Memory B cell (primary cell): ENCODE measurements around the gene CXCL8.

Experiments used
- ATAC-seq: fragments of 150-1000 bp; cut with Tn5 transposase; 2 replicates; pipeline ENCODE4 v1.10.0; 2021; ENCODE audit warnings: low read depth, mild to moderate bottlenecking, moderate library complexity
- DNase-seq, 2 donors: peaks; one replicate each; pipeline ENCODE4 v3.0.0; 2022; ENCODE audit warnings: low spot score in 2 of 2
- H3K27ac Mint-ChIP-seq: one replicate; pipeline ENCODE4 v1.8.0; 2022; ENCODE audit warnings: mild to moderate bottlenecking, moderate library complexity, mixed read lengths
- H3K27me3 Mint-ChIP-seq: one replicate; pipeline ENCODE4 v1.8.0; 2022; ENCODE audit warnings: mixed read lengths
- H3K36me3 Mint-ChIP-seq: one replicate; pipeline ENCODE4 v1.8.0; 2022; ENCODE audit warnings: mild to moderate bottlenecking, mixed read lengths
- H3K4me1 Mint-ChIP-seq: one replicate; pipeline ENCODE4 v1.8.0; 2022; ENCODE audit warnings: mixed read lengths
- H3K4me3 Mint-ChIP-seq: one replicate; pipeline ENCODE4 v1.8.0; 2022; ENCODE audit warnings: mild to moderate bottlenecking, moderate library complexity, mixed read lengths
- H3K9me3 Mint-ChIP-seq: one replicate; pipeline ENCODE4 v1.8.0; 2022; ENCODE audit warnings: mixed read lengths

The CXCL8 gene

GRCh38 chr4:73707918-73708577 is 32.3 kb upstream of the CXCL8 start:
- H3K27me3 Mint-ChIP-seq = peaks cover 2% of the 10 kb centered on the region
- no peak for ATAC-seq
- no peaks in the 10 kb centered on the region for H3K36me3 Mint-ChIP-seq
- H3K4me3 Mint-ChIP-seq = no peak overlapping the region
- H3K27ac Mint-ChIP-seq = no peak overlapping the region
- DNase-seq = no peak
- H3K4me1 Mint-ChIP-seq = peaks cover 2% of the 10 kb centered on the region
- no peaks in the 10 kb centered on the region for H3K9me3 Mint-ChIP-seq

DNA sequence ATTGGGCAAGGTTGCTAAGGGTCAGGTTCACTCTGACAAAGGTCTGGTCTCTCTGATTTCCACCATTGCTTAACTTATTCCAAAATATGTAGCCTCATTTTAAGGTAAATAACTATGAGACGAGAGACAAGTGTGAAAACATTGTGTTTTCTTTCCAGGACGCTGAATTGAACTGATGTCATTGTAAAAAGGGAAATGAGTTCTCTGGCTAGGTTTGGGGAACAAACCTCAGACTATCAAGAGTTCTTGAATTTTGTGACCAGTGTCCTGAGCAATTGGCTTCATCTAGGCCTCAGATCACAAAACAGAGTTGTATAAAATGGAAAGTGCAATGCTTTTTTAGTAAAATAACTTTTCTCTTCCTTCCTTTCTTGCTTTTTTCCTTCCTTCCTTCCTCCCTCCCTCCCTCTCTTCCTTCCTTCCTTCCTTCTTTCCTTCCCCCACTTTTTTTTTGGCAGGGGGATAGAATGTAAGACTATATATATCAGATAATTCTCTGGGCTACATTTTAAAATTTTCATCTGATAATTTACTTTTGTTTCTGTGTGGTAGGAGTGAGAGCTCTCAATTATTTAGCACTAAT is 30.8 kb upstream of the CXCL8 start:
- H3K27ac Mint-ChIP-seq = no peak overlapping the region
- no peaks in the 10 kb centered on the region for H3K9me3 Mint-ChIP-seq
- DNase-seq (no peak), ATAC-seq (no peak)
- H3K4me3 Mint-ChIP-seq = no peak overlapping the region
- H3K27me3 Mint-ChIP-seq = peaks cover 2% of the 10 kb centered on the region
- H3K36me3 Mint-ChIP-seq = no peaks in the 10 kb centered on the region
- H3K4me1 Mint-ChIP-seq = peaks cover 2% of the 10 kb centered on the region

- H3K4me3 Mint-ChIP-seq = no peak overlapping the region
- H3K4me1 Mint-ChIP-seq = peaks cover 2% of the 10 kb centered on the region
- no peaks in the 10 kb centered on the region for H3K36me3 Mint-ChIP-seq
- no peak for DNase-seq
- peaks cover 2% of the 10 kb centered on the region for H3K27me3 Mint-ChIP-seq
- no peak overlapping the region for H3K27ac Mint-ChIP-seq
- H3K9me3 Mint-ChIP-seq = no peaks in the 10 kb centered on the region
- no peak for ATAC-seq
Observed at GRCh38 chr4:73710094-73710493, 30.3 kb upstream of the CXCL8 start.

DNA sequence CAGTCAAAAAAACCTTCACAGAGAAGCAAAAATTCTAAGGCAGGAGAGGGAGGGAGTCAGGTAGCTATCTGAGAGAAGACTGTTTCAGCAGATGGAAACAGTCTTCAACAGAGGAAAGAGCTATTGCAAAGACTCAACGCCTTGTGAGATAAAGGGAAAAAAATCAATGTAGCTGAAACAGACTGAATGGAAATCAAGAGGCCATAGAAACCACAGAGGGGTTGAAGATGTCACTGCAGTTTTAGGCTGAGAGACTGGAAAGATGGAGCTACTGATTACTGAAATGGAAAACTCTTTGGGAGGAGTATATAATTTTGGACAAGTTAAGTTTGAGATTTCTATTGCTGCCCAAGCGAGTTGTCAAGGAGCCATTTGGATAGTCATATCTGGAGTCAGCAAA is 28.4 kb upstream of the CXCL8 start:
- Mint-ChIP-seq H3K36me3 (no peaks in the 10 kb centered on the region), H3K27ac (no peak overlapping the region), H3K27me3 (no peaks in the 10 kb centered on the region), H3K4me3 (no peak overlapping the region), H3K9me3 (no peaks in the 10 kb centered on the region), H3K4me1 (peaks cover 2% of the 10 kb centered on the region)
- DNase-seq (no peak), ATAC-seq (no peak)

GRCh38 chr4:73713650-73714049 is 26.7 kb upstream of the CXCL8 start:
- no peaks in the 10 kb centered on the region for H3K9me3 Mint-ChIP-seq
- ATAC-seq (no peak), DNase-seq (no peak)
- H3K4me1 Mint-ChIP-seq = peaks cover 2% of the 10 kb centered on the region
- H3K4me3 Mint-ChIP-seq = no peak overlapping the region
- H3K36me3 Mint-ChIP-seq = no peaks in the 10 kb centered on the region
- H3K27me3 Mint-ChIP-seq = no peaks in the 10 kb centered on the region
- no peak overlapping the region for H3K27ac Mint-ChIP-seq

DNA sequence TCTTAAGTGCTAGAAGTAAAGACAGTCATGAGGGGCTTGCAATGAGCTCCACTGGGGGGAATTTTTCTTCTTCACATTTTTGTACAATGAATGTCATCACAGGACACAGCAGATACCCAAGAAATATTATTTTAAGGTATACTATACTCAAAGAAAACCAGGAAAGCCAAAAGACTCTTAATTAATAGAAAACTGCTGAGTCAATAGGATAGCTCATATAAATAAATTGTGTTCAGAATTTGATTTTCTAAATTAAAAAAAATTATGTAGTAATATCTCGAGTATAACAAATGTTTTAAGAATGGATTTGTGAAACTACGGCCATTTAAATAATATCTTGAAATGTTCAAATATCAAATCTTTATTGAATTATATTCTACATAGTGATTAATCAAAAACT is 25.7 kb upstream of the CXCL8 start:
- Mint-ChIP-seq H3K4me3 (no peak overlapping the region), H3K27ac (no peak overlapping the region), H3K9me3 (no peaks in the 10 kb centered on the region), H3K27me3 (no peaks in the 10 kb centered on the region), H3K36me3 (no peaks in the 10 kb centered on the region), H3K4me1 (peaks cover 2% of the 10 kb centered on the region)
- DNase-seq = no peak
- no peak for ATAC-seq

- Mint-ChIP-seq H3K27me3 (no peaks in the 10 kb centered on the region), H3K4me3 (no peak overlapping the region), H3K4me1 (peaks cover 2% of the 10 kb centered on the region), H3K27ac (no peak overlapping the region), H3K9me3 (no peaks in the 10 kb centered on the region), H3K36me3 (no peaks in the 10 kb centered on the region)
- ATAC-seq (no peak), DNase-seq (no peak)
Observed at GRCh38 chr4:73715659-73716058, 24.7 kb upstream of the CXCL8 start.

- no peak for ATAC-seq
- no peak for DNase-seq
- H3K9me3 Mint-ChIP-seq = no peaks in the 10 kb centered on the region
- H3K36me3 Mint-ChIP-seq = no peaks in the 10 kb centered on the region
- no peaks in the 10 kb centered on the region for H3K4me1 Mint-ChIP-seq
- peaks cover 1% of the 10 kb centered on the region for H3K27me3 Mint-ChIP-seq
- no peak overlapping the region for H3K4me3 Mint-ChIP-seq
- H3K27ac Mint-ChIP-seq = no peak overlapping the region
Observed at GRCh38 chr4:73718375-73719373, 21.7 kb upstream of the CXCL8 start.

- H3K27me3 Mint-ChIP-seq = peaks cover 1% of the 10 kb centered on the region
- no peak overlapping the region for H3K4me3 Mint-ChIP-seq
- H3K4me1 Mint-ChIP-seq = no peaks in the 10 kb centered on the region
- ATAC-seq (no peak), DNase-seq (no peak)
- no peaks in the 10 kb centered on the region for H3K9me3 Mint-ChIP-seq
- no peak overlapping the region for H3K27ac Mint-ChIP-seq
- H3K36me3 Mint-ChIP-seq = no peaks in the 10 kb centered on the region
Observed at GRCh38 chr4:73721435-73721834, 18.9 kb upstream of the CXCL8 start.

- Mint-ChIP-seq H3K9me3 (no peaks in the 10 kb centered on the region), H3K27ac (no peak overlapping the region), H3K4me1 (no peaks in the 10 kb centered on the region), H3K36me3 (no peaks in the 10 kb centered on the region), H3K27me3 (peaks cover 2% of the 10 kb centered on the region), H3K4me3 (no peak overlapping the region)
- no peak for DNase-seq
- ATAC-seq = no peak
Observed at GRCh38 chr4:73721909-73722308, 18.5 kb upstream of the CXCL8 start.

DNA sequence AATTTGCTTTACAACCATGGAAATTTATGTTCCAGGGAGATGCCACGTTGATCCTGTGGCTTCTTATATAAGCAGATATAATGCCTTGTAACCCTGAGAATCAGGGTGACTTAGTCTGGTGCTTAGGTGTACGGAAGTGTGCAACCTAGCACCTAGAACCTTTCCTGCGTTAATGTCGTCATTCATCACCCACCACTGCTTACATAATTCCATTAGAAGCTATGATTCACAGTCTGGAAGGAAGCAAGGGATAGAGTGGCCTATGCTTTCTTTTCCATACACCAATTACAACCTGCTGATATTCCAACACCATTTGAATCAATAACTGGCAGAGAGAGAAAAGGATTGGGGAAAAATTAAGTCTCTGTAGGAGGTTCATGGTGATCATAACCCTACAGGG is 17.3 kb upstream of the CXCL8 start:
- Mint-ChIP-seq H3K27me3 (peaks cover 3% of the 10 kb centered on the region), H3K27ac (no peak overlapping the region), H3K9me3 (no peaks in the 10 kb centered on the region), H3K4me1 (no peaks in the 10 kb centered on the region), H3K4me3 (no peak overlapping the region), H3K36me3 (no peaks in the 10 kb centered on the region)
- no peak for DNase-seq
- ATAC-seq = no peak

DNA sequence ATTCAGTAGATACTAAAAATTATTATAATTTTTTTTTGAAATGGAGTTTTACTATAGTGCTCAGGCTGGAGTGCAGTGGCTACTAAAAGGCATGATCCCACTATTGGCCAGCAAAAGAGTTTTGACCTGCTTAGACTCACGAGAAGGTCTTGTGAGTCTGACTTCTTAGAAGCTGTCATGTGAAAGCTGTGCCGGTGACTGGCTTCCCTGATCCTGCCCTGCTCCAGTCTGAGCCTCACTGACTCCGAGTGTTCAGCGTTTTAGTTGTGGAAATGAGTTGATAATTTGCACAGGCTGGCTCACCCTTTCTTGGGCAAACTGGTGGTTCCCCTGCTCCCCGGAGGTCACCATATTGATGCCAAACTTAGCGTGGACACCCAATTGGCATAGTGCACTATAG is 16.4 kb upstream of the CXCL8 start:
- no peaks in the 10 kb centered on the region for H3K4me1 Mint-ChIP-seq
- H3K36me3 Mint-ChIP-seq = no peaks in the 10 kb centered on the region
- H3K4me3 Mint-ChIP-seq = no peak overlapping the region
- no peak overlapping the region for H3K27ac Mint-ChIP-seq
- ATAC-seq (no peak), DNase-seq (no peak)
- no peaks in the 10 kb centered on the region for H3K9me3 Mint-ChIP-seq
- peaks cover 3% of the 10 kb centered on the region for H3K27me3 Mint-ChIP-seq

DNA sequence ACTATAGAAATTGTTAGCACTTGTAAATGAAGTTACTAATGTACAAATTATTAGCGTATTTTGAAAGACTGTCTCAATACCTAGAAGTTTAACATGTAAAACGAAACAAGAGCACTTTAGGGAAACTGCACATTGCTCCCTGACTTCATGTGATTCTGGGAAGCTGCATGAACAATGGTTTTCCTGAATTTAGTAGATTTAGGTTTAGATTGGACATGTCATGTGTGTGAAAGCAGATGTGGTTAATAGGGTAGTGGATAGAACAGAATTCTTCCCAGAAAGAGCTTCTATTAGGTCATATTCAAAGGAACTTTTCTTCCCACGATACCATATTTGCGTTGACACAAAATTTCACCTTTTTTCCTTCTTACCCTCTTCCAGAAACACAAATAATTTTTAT is 14.9 kb upstream of the CXCL8 start:
- H3K27ac Mint-ChIP-seq = no peak overlapping the region
- H3K9me3 Mint-ChIP-seq = no peaks in the 10 kb centered on the region
- H3K36me3 Mint-ChIP-seq = no peaks in the 10 kb centered on the region
- no peak for ATAC-seq
- H3K27me3 Mint-ChIP-seq = peaks cover 3% of the 10 kb centered on the region
- no peaks in the 10 kb centered on the region for H3K4me1 Mint-ChIP-seq
- DNase-seq = no peak
- H3K4me3 Mint-ChIP-seq = no peak overlapping the region

GRCh38 chr4:73725985-73726384 is 14.4 kb upstream of the CXCL8 start:
- ATAC-seq (no peak), DNase-seq (no peak)
- H3K4me3 Mint-ChIP-seq = no peak overlapping the region
- no peak overlapping the region for H3K27ac Mint-ChIP-seq
- H3K36me3 Mint-ChIP-seq = no peaks in the 10 kb centered on the region
- H3K27me3 Mint-ChIP-seq = peaks cover 2% of the 10 kb centered on the region
- H3K4me1 Mint-ChIP-seq = no peaks in the 10 kb centered on the region
- no peaks in the 10 kb centered on the region for H3K9me3 Mint-ChIP-seq
